ENCODE results near the gene TRIM8.
A peak's percentile ranks its signal among the peaks of the same experiment; 100 is the strongest.

TRIM8 gene

GRCh38 chr10:102644066-102644645 lies at the start of gene TRIM8:
TSS of gene TRIM8 (plus strand) at chr10:102644479. CDS start at chr10:102644618, 139 bp downstream.
- DNase-seq = peak in 36 of 42 donors; percentile 46 to 80 (median 64)
- intact Hi-C loops (cut with DNase I) = loop anchor here (5.0 kb wide), 1 partner anchor 33 kb away; no protein-coding TSS in a partner anchor

- DNase-seq = peak in 13 of 42 donors; percentile 34 to 68 (median 46)
- intact Hi-C loops (cut with DNase I) = no loop called here
Measured at GRCh38 chr10:102595293-102595692, 49.0 kb upstream of the TRIM8 start.

- no peak for DNase-seq
- intact Hi-C loops (cut with DNase I) = no loop called here
Measured at GRCh38 chr10:102595897-102596296, 48.4 kb upstream of the TRIM8 start.

GRCh38 chr10:102596506-102596971 lies 47.7 kb upstream of the TRIM8 start:
- DNase-seq = peak in 31 of 42 donors; percentile 32 to 84 (median 57)

GRCh38 chr10:102597131-102597991 lies 46.9 kb upstream of the TRIM8 start:
- peak in 1 of 42 donors; percentile 35 for DNase-seq
- intact Hi-C loops (cut with DNase I) = no loop called here

More at GRCh38 chr10:102596506-102596971, 47.7 kb upstream of the TRIM8 start:
- intact Hi-C loops (cut with DNase I) = no loop called here

GRCh38 chr10:102598243-102598642 lies 46.0 kb upstream of the TRIM8 start:
- intact Hi-C loops (cut with DNase I) = no loop called here
- no peak for DNase-seq

GRCh38 chr10:102599565-102600327 lies 44.5 kb upstream of the TRIM8 start:
- intact Hi-C loops (cut with DNase I) = no loop called here
- DNase-seq = no peak

GRCh38 chr10:102600816-102601215 lies 43.5 kb upstream of the TRIM8 start:
- intact Hi-C loops (cut with DNase I) = no loop called here
- no peak for DNase-seq

GRCh38 chr10:102601639-102602038 lies 42.6 kb upstream of the TRIM8 start:
- DNase-seq = no peak

GRCh38 chr10:102602272-102603045 lies 41.8 kb upstream of the TRIM8 start:
- DNase-seq = no peak
- intact Hi-C loops (cut with DNase I) = no loop called here

More at GRCh38 chr10:102601639-102602038, 42.6 kb upstream of the TRIM8 start:
- intact Hi-C loops (cut with DNase I) = no loop called here

- intact Hi-C loops (cut with DNase I) = no loop called here
- no peak for DNase-seq
Measured at GRCh38 chr10:102603946-102604345, 40.3 kb upstream of the TRIM8 start.

GRCh38 chr10:102604439-102604841 lies 39.8 kb upstream of the TRIM8 start:
- DNase-seq = peak in 7 of 42 donors; percentile 25 to 68 (median 41)
- intact Hi-C loops (cut with DNase I) = no loop called here

GRCh38 chr10:102605712-102606111 lies 38.6 kb upstream of the TRIM8 start:
- intact Hi-C loops (cut with DNase I) = no loop called here
- DNase-seq = no peak

- intact Hi-C loops (cut with DNase I) = no loop called here
Measured at GRCh38 chr10:102608487-102608886, 35.8 kb upstream of the TRIM8 start.

GRCh38 chr10:102610441-102610887 lies 33.8 kb upstream of the TRIM8 start:
- DNase-seq = no peak
- intact Hi-C loops (cut with DNase I) = no loop called here

More at GRCh38 chr10:102608487-102608886, 35.8 kb upstream of the TRIM8 start:
- DNase-seq = no peak

GRCh38 chr10:102611514-102612087 lies 32.7 kb upstream of the TRIM8 start:
- DNase-seq = peak in 4 of 42 donors; percentile 30 to 65 (median 46)
- intact Hi-C loops (cut with DNase I) = no loop called here

- no peak for DNase-seq
- intact Hi-C loops (cut with DNase I) = no loop called here
Measured at GRCh38 chr10:102612964-102613275, 31.4 kb upstream of the TRIM8 start.

- DNase-seq = peak in 1 of 42 donors; percentile 16
- intact Hi-C loops (cut with DNase I) = no loop called here
Measured at GRCh38 chr10:102613286-102613685, 31.0 kb upstream of the TRIM8 start.

Measured in head of caudate nucleus (tissue), 42 donors.